K562 (cell line): ENCODE data around the gene MFSD11. TPM values are rescaled to one million over a fixed set of nuclear protein-coding genes. Genes with fewer than 3 reads are reported as not detected.
A peak's percentile ranks its signal among the peaks of the same experiment; 100 is the strongest.

Source experiments
- CSDE1 ChIP-seq, 2 experiments: fragments of 450-650 bp; IDR thresholded peaks; 2 replicates each; pipeline ENCODE4 v1.6.1; 2016; ENCODE audit warnings: mild to moderate bottlenecking in 1 of 2
- DNMT1 ChIP-seq: fragments of 450-650 bp; IDR thresholded peaks from 2 replicates; pipeline ENCODE4 v1.6.1; 2016; ENCODE audit warnings: antibody characterized with exemption, mild to moderate bottlenecking
- FOXJ2 ChIP-seq: fragments of 200-800 bp; sonication (Bioruptor generic); IDR thresholded peaks from 2 replicates; pipeline ENCODE4 v1.6.1; 2016; ENCODE audit warnings: missing genetic modification characterization, missing compliant biosample characterization
- HNRNPH1 ChIP-seq: fragments of 200-400 bp; formaldehyde crosslinking; optimal IDR thresholded peaks from 2 replicates; pipeline ENCODE3; 2017; ENCODE audit warnings: low read depth, mild to moderate bottlenecking, low read length, moderate library complexity
- HNRNPUL1 ChIP-seq: fragments of 200-400 bp; formaldehyde crosslinking; IDR thresholded peaks from 2 replicates; pipeline ENCODE4 v1.6.1; 2017; ENCODE audit warnings: low read length
- ID3 ChIP-seq, 2 experiments: fragments of 250-450 bp in 1 of 2; fragments of 450-650 bp in 1 of 2; sonication (Bioruptor Pico) in 1 of 2; IDR thresholded peaks; 2 replicates each; pipeline versions ENCODE4 v1.6.1 to v1.8.0; 2016 to 2021; ENCODE audit warnings: mild to moderate bottlenecking in 2 of 2, moderate library complexity in 2 of 2, missing compliant biosample characterization in 1 of 2, missing genetic modification characterization in 1 of 2
- MBD2 ChIP-seq: sonication (generic); IDR thresholded peaks from 2 replicates; pipeline ENCODE4 v1.6.1; 2016; ENCODE audit warnings: low read depth, borderline replicate concordance
- POLR2AphosphoS2 ChIP-seq: IDR thresholded peaks from 2 replicates; pipeline ENCODE4 v1.6.1; 2012; ENCODE audit warnings: low read length, improper control_type of control experiment
- SMARCC2 ChIP-seq: fragments of 450-650 bp; IDR thresholded peaks from 2 replicates; pipeline ENCODE4 v1.6.1; 2017; ENCODE audit warnings: antibody characterized with exemption, moderate library complexity, mild to moderate bottlenecking, low read depth
- SRSF9 ChIP-seq: fragments of 200-400 bp; formaldehyde crosslinking; IDR thresholded peaks from 2 replicates; pipeline ENCODE4 v1.6.1; 2017; ENCODE audit warnings: low read depth, low read length, borderline replicate concordance
- TARDBP ChIP-seq: fragments of 450-650 bp; IDR thresholded peaks from 2 replicates; pipeline ENCODE4 v1.6.1; 2016
- TCF15 ChIP-seq: fragments of 250-450 bp; sonication (Bioruptor Pico); IDR thresholded peaks from 2 replicates; pipeline ENCODE4 v1.8.0; 2022; ENCODE audit warnings: moderate library complexity, mild to moderate bottlenecking, inconsistent platforms
- ZBTB11 ChIP-seq, 3 experiments: fragments of 200-800 bp in 1 of 3; fragments of 250-450 bp in 1 of 3; fragments of 450-650 bp in 1 of 3; sonication (Bioruptor Pico) in 1 of 3; sonication (Bioruptor generic) in 1 of 3; formaldehyde crosslinking in 1 of 3; IDR thresholded peaks; 2 replicates each; pipeline versions ENCODE4 v1.6.1 to v1.8.0; 2016 to 2022; ENCODE audit warnings: mild to moderate bottlenecking in 2 of 3, missing genetic modification characterization in 2 of 3, missing compliant biosample characterization in 1 of 3, moderate library complexity in 1 of 3
- ZFP30 ChIP-seq: fragments of 250-450 bp; sonication (Bioruptor Pico); IDR thresholded peaks from 2 replicates; pipeline ENCODE4 v1.8.0; 2022; ENCODE audit warnings: moderate library complexity, mild to moderate bottlenecking, inconsistent platforms, borderline replicate concordance
- ZNF561 ChIP-seq: fragments of 450-650 bp; formaldehyde crosslinking; conservative IDR thresholded peaks from 2 replicates; pipeline ENCODE4 v1.4.0; 2020; ENCODE audit warnings: mild to moderate bottlenecking, moderate library complexity
- ZNF639 ChIP-seq, 2 experiments: fragments of 200-800 bp in 1 of 2; sonication (Bioruptor generic) in 1 of 2; sonication (generic) in 1 of 2; formaldehyde crosslinking in 1 of 2; IDR thresholded peaks in 1 of 2; conservative IDR thresholded peaks in 1 of 2; 2 replicates each; pipeline versions ENCODE4 v1.5.0 to v1.6.1; 2016 to 2020; ENCODE audit warnings: missing compliant biosample characterization in 1 of 2, missing genetic modification characterization in 1 of 2, missing genetic modification reagents in 1 of 2
- polyA plus RNA-seq, 8 experiments: library from polyadenylated mRNA; depleted of rRNA in 4 of 8; stranded (reverse) in 5 of 8; unstranded in 3 of 8; fragments of >200 nt; fragmentation: Nextera tagmentation in 2 of 8; fragmentation: Illumina TruSeq in 1 of 8; extraction: Ambion mirVana in 2 of 8; extraction: Trizol in 1 of 8; gene quantifications; 2 replicates each; pipeline versions ENCODE4 v1.2.1 to v1.2.3, GENCODE V29; 2011 to 2014; ENCODE audit warnings: inconsistent platforms in 1 of 8, missing spikeins in 1 of 8
- total RNA-seq, 7 experiments: library from RNA; depleted of rRNA in 6 of 7; stranded (reverse); fragments of >200 nt in 6 of 7; fragmentation: Illumina TruSeq in 2 of 7; extraction: Trizol in 2 of 7; gene quantifications; 2 replicates each; pipeline versions ENCODE4 v1.2.1 to v1.2.3, GENCODE V29; 2011 to 2021; ENCODE audit warnings: low replicate concordance in 1 of 7
- TF ChIP-seq, protein P1 (sequence below): fragments of 450-650 bp; formaldehyde crosslinking; IDR thresholded peaks from 2 replicates; pipeline ENCODE4 v1.4.0; 2020; ENCODE audit warnings: mild to moderate bottlenecking, mixed read lengths

Gene MFSD11
- total and polyA plus RNA-seq, 9 of the 15 experiments (the other 6 are each of a cell fraction or from before 2014, with no cell fraction given) = 14.4 to 24.5 (median 19.9) TPM

DNA sequence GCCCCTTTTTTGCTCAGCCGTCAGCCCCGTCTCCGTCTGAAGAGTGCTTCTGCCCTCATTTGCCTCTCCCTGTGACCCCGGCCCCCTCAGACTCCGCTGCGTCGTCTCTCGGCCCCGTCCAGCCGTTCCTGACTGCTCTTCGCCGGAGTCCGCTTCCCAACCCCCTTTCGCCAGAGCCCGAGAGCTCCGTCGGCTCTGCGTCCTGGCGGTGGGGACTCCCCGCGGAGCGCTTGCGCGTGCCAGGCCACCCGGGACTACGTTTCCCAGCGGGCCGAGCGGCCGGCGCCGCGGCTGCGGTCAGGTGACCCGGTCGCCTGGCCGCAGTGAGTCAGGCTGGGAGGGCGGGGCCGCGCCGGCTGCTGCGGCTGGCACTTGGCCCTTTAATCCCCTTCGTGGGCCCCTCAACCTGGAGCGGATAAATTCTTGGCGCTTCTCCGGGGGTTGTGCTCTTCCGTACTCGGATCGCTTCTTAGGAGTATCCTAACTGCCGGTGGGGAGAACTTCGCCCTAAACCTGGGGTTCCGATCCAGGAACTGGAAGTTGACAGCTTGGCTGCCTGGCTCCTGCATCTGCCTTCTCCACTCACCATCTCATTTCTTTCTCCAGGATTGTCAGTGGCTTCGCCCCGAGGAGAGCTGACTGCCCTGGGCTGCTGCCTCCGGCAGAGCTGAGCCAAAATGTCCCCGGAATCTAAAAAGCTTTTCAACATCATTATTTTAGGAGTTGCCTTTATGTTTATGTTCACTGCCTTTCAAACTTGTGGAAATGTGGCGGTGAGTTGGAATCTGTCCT is at the start of gene MFSD11 (continued):
- TF ChIP-seq FOXJ2 = no peak
- peak in 1 of 2 experiments; percentile 71; a peak in 1 of 4 replicates for TF ChIP-seq ZNF639 (CRISPR knock-in tag; conservative IDR thresholded peaks at IDR 0.05 in 1 of 2, IDR thresholded peaks at IDR 0.05 in 1 of 2)
- no peak for TF ChIP-seq TARDBP
- no peak for TF ChIP-seq ZNF561 (CRISPR knock-in tag)
- TF ChIP-seq, protein P1, sequence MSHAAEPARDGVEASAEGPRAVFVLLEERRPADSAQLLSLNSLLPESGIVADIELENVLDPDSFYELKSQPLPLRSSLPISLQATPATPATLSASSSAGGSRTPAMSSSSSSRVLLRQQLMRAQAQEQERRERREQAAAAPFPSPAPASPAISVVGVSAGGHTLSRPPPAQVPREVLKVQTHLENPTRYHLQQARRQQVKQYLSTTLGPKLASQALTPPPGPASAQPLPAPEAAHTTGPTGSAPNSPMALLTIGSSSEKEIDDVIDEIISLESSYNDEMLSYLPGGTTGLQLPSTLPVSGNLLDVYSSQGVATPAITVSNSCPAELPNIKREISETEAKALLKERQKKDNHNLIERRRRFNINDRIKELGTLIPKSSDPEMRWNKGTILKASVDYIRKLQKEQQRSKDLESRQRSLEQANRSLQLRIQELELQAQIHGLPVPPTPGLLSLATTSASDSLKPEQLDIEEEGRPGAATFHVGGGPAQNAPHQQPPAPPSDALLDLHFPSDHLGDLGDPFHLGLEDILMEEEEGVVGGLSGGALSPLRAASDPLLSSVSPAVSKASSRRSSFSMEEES (CRISPR knock-in tag) = peak; percentile 93
- TF ChIP-seq HNRNPUL1 = no peak
- TF ChIP-seq DNMT1 = no peak
- peak in 1 of 3 experiments; percentile 45; a peak in 2 of 6 replicates for TF ChIP-seq ZBTB11 (CRISPR knock-in tag; IDR thresholded peaks at IDR 0.05)
- no peak for TF ChIP-seq SMARCC2
- no peak for TF ChIP-seq CSDE1 (IDR thresholded peaks at IDR 0.05)
- TF ChIP-seq ID3 (CRISPR knock-in tag; IDR thresholded peaks at IDR 0.05) = no peak
- peak; percentile 39 for TF ChIP-seq ID3 (tag; IDR thresholded peaks at IDR 0.05)
- TF ChIP-seq SRSF9 = no peak
- no peak for TF ChIP-seq POLR2AphosphoS2
- peak; percentile 67; the same call in 1 of the 2 replicates for TF ChIP-seq MBD2
- no peak for TF ChIP-seq HNRNPH1
- no peak for TF ChIP-seq ZFP30 (CRISPR knock-in tag)
- TF ChIP-seq TCF15 = no peak
